GM18907 (cell line): ENCODE measurements around the gene ERGIC2.

ENCODE experiments used
- ATAC-seq: cut with Tn5 transposase; IDR thresholded peaks from one replicate; pipeline ENCODE4 v1.9.1; 2021; ENCODE audit warnings: mild to moderate bottlenecking, moderate library complexity; ENCODE audit not compliant: unreplicated experiment

The ERGIC2 gene

DNA sequence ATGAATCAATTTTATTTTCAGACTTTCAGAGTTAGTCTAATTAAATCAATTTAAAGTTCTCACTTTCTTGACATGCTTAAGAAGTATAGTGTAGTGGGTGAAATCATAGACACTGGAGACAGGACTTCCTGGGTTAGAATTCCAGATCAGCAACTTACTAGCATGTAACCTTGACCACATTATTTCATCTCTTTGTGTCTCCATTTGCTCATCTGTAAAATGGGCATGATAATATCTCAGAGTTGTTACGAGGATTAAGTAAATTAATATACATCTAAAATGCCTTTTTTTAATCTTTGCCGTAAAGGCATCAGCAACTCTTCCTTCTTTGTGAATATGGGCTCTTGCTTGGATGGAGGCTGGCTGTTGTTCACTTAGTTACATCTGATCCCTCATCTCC, 1.3 kb upstream of the ERGIC2 start:
- no peak for ATAC-seq

- ATAC-seq = no peak
Observed at GRCh38 chr12:29376118-29376517, 4.9 kb downstream of the ERGIC2 start.

- ATAC-seq = no peak
Observed at GRCh38 chr12:29374913-29375312, 6.1 kb downstream of the ERGIC2 start.

- no peak for ATAC-seq
Observed at GRCh38 chr12:29374012-29374411, 7.0 kb downstream of the ERGIC2 start.

- ATAC-seq = no peak
Observed at GRCh38 chr12:29365091-29365490, 15.9 kb downstream of the ERGIC2 start.

DNA sequence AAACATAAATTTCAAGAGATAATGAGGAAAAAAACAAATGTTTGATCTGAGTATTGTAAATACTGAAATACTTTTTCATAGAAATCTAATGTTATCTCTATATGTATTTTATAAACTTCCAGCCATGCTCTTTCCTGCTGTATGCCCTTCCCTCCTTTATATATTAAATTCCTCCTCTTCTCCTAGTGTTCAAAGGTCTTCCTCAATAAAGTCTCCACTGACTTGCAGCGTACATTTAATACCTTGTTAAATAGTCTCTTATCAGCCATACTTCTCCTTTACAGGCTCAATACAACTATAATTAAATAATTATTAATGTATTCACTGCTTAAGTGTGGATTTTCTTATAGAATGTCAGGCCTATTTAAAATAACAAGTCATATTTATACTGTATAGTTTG, 26.0 kb downstream of the ERGIC2 start:
- ATAC-seq = no peak

GRCh38 chr12:29350080-29350479, 30.9 kb downstream of the ERGIC2 start:
- ATAC-seq = no peak

DNA sequence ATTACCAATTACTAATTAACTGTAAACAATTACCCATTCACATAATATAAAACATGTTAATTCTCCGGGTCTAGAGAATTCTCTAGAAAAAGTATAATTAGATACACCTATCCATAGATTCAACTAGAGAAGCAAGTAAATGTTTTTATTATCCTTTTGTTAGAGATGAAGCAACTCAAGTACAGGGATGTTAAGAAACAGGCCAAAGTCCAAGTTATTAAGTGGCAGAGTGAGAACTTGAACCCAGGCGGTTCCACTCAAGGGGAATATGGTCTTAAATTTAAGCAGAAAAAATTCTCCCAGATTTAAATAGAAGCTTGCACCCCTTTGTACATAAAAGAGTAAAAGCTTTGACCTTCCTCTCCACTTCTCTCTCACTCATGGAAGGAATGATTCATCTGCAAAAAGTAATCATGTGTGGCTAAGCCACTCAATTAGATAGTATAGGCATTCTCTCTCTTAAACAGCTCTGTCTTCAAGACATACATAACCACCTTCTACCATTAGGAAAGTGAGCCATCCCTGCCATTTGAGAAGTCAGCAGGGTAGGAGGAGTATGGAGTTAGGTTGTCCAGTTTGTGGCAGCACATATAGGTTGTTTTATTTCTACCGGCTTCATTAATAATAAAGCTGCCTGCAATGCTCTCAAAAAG, 34.1 kb downstream of the ERGIC2 start:
- ATAC-seq = no peak

- ATAC-seq = no peak
Observed at GRCh38 chr12:29343022-29343799, 37.8 kb downstream of the ERGIC2 start.

GRCh38 chr12:29337325-29337724, 43.6 kb downstream of the ERGIC2 start:
- ATAC-seq = no peak

DNA sequence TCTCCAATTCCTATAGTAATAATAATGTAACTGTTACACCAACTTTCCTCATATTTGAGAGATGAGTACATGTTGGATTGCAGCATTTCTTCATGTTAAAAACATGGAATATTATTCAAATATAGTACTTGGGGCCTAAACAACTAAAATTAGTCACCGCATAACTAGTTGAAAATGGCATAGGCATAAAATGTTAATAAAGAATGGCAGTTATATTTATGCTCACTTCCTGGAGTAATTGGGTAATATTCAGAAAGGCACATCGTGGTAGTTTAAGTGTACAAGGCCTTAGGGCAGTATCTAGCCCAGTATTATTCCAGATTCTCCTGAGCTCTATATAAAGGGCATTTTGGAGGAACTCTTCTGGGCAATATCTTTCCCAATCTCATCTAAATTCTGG, 46.0 kb downstream of the ERGIC2 start:
- ATAC-seq = no peak

GRCh38 chr12:29333178-29333577, 47.8 kb downstream of the ERGIC2 start:
- ATAC-seq = no peak

DNA sequence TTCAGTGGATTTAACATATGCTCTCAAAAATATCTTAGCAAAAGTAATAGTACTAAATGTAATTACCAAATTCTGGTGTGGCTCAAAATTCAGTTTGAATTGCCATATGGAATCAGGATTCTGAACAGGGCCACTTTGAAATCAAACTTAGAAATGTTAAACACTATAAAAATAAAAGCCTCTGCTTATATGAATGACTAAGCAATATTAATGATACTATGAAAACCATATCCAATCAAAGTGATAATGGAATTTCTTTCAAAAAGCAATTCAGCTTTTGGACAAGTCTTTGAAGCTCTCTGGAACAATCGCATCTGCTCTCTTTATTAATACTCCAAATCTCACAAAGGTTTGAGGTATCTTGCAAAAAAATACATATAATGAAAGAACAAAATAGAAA, 51.6 kb downstream of the ERGIC2 start:
- no peak for ATAC-seq

DNA sequence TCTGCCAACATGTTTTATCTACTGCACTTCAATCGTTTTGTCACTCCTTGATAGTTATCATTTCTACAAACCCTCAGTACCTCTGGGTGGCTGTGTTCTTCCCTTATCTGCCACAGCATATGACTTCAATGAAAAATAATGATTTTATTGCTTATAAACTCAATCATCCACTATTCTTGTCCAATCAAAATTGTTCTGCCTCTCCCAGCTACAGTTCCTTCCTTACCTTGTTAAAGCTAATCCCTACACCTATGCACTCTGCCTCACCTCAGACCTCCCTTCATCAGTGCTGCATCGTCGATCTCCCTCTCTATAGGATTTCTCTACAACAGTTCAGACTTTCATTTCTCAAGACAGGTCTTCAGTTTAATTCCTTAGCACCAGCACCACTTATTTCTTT, 58.8 kb downstream of the ERGIC2 start:
- no peak for ATAC-seq

GRCh38 chr12:29320295-29321085, 60.5 kb downstream of the ERGIC2 start:
- ATAC-seq = no peak

DNA sequence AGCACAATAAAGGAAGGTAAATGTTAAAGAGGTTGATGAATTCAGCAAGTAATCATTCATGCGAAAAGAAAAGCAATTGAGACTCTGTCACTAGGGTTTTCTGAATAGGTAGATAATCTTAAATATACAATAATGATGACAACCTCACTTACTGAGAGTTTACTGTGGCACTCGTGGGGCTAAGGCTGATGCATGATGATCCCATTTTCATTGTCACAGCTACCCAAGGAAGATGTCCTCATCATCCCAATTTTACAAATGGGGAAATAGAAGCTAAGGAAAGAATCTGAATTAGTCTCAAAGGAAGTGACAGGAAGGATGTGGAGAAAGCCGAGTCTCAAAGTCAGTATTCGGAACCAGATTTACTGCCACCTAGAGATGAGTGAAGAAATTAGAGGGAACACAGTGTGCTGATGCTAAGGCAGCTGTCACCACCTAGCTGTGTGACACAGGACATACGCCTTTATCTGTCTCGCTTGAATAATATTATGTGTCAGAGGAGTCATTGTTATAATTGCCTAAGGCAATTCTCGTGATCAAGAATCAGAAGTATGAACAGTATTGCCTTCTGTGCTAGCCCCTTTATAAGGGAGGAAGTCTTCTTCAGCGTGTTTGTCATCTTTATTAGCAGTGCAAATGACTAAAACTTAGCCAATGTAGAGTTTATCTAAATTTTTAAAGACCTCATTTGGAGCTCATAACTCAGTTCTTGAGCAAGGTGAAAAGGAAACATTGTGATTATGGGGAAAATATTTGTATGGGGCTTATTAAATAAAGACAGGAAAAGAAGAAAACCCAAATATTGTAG, 63.2 kb downstream of the ERGIC2 start:
- ATAC-seq = peak; percentile 99

DNA sequence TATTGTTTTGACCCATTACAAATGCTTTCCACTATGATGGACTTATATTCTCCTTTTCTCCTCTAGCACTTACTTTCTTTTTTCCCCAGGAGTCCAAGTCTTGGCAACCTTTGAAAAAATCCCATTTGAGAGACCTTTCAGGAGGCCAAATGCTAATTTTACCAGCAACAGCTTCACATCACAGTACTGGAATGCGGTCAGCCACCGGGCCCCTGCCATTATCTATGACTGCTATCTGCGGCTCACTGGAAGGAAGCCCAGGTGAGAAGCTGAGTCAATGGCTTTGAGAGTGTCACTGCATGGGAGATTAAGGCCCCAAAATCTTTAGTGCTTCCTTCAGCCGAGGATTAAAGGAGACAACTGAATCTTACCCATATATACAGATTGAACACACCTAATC, 64.2 kb downstream of the ERGIC2 start:
- ATAC-seq = no peak

GRCh38 chr12:29314416-29314815, 66.6 kb downstream of the ERGIC2 start:
- ATAC-seq = no peak

DNA sequence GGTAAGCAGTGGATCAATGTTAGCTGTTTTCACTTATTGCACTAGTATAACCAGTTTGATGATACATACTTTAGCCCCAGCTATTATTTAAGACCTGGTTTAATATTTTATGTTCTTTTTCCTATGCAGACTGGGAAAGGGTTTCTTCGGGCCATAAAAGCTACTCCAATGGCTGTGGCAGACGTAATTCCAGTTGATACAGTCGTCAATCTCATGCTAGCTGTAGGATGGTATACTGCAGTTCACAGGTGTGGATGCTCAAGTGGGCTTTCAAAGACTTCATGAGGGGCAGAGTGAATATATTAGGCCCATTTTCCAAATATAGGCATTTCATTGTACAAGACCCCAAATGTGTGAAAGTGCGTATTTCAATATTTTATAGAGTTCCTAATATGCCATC, 70.1 kb downstream of the ERGIC2 start:
- no peak for ATAC-seq

- ATAC-seq = no peak
Observed at GRCh38 chr12:29309320-29309902, 71.6 kb downstream of the ERGIC2 start.

GRCh38 chr12:29306682-29307081, 74.3 kb downstream of the ERGIC2 start:
- no peak for ATAC-seq
